Activated naive CD8-positive, alpha-beta T cell treated with anti-CD3 and anti-CD28 coated beads, Interleukin-2, amount 50 U/mL, for 24 hours (primary cell): ENCODE measurements around the gene ITM2B.

ENCODE experiments used
- ATAC-seq: fragments of 150-1000 bp; cut with Tn5 transposase; one replicate; pipeline ENCODE4 v1.10.0; 2021
- DNase-seq: peaks from one replicate; pipeline ENCODE4 v3.0.0; 2021
- H3K27ac Mint-ChIP-seq: one replicate; pipeline ENCODE4 v1.8.0; 2021; ENCODE audit warnings: mild to moderate bottlenecking, mixed read lengths
- H3K27me3 Mint-ChIP-seq: one replicate; pipeline ENCODE4 v1.8.0; 2021; ENCODE audit warnings: mixed read lengths
- H3K36me3 Mint-ChIP-seq: one replicate; pipeline ENCODE4 v1.8.0; 2021; ENCODE audit warnings: low read depth, mixed read lengths
- H3K4me1 Mint-ChIP-seq: one replicate; pipeline ENCODE4 v1.8.0; 2021; ENCODE audit warnings: mixed read lengths
- H3K4me3 Mint-ChIP-seq: one replicate; pipeline ENCODE4 v1.8.0; 2021; ENCODE audit warnings: mild to moderate bottlenecking, moderate library complexity, mixed read lengths
- H3K9me3 Mint-ChIP-seq: one replicate; pipeline ENCODE4 v1.8.0; 2021; ENCODE audit warnings: mixed read lengths

Gene ITM2B

GRCh38 chr13:48260970-48261369 is 28.0 kb downstream of the ITM2B start:
- no peak for ATAC-seq
- peaks cover 73% of the 10 kb centered on the region for H3K4me1 Mint-ChIP-seq
- no peak overlapping the region for H3K27ac Mint-ChIP-seq

GRCh38 chr13:48263196-48263595 is 30.2 kb downstream of the ITM2B start:
- Mint-ChIP-seq H3K4me1 (peaks cover 70% of the 10 kb centered on the region), H3K36me3 (peaks cover 45% of the 10 kb centered on the region), H3K27ac (no peak overlapping the region), H3K4me3 (no peak overlapping the region), H3K27me3 (no peaks in the 10 kb centered on the region), H3K9me3 (no peaks in the 10 kb centered on the region)
- DNase-seq, result no peak
- no peak for ATAC-seq

More at GRCh38 chr13:48260970-48261369, 28.0 kb downstream of the ITM2B start:
- Mint-ChIP-seq H3K36me3 (peaks cover 53% of the 10 kb centered on the region), H3K4me3 (no peak overlapping the region), H3K9me3 (no peaks in the 10 kb centered on the region), H3K27me3 (no peaks in the 10 kb centered on the region)
- DNase-seq, result no peak

GRCh38 chr13:48264058-48264457 is 31.1 kb downstream of the ITM2B start:
- DNase-seq, result no peak
- ATAC-seq, result no peak
- Mint-ChIP-seq H3K36me3 (peaks cover 41% of the 10 kb centered on the region), H3K4me3 (no peak overlapping the region), H3K27ac (peak overlapping the region; percentile 11), H3K9me3 (no peaks in the 10 kb centered on the region), H3K27me3 (no peaks in the 10 kb centered on the region), H3K4me1 (peaks cover 61% of the 10 kb centered on the region)

GRCh38 chr13:48265217-48265815 is 32.3 kb downstream of the ITM2B start:
- H3K27ac Mint-ChIP-seq, result peak overlapping the region; percentile 75
- H3K27me3 Mint-ChIP-seq, result no peaks in the 10 kb centered on the region
- ATAC-seq (peak; percentile 93), DNase-seq (peak; percentile 46)
- H3K9me3 Mint-ChIP-seq, result no peaks in the 10 kb centered on the region
- H3K36me3 Mint-ChIP-seq, result peaks cover 30% of the 10 kb centered on the region
- H3K4me1 Mint-ChIP-seq, result peaks cover 51% of the 10 kb centered on the region
- H3K4me3 Mint-ChIP-seq, result peak overlapping the region; percentile 29

GRCh38 chr13:48266150-48266549 is 33.1 kb downstream of the ITM2B start:
- Mint-ChIP-seq H3K4me1 (peaks cover 47% of the 10 kb centered on the region), H3K27ac (peak overlapping the region; percentile 48), H3K27me3 (no peaks in the 10 kb centered on the region), H3K9me3 (no peaks in the 10 kb centered on the region), H3K36me3 (peaks cover 24% of the 10 kb centered on the region), H3K4me3 (no peak overlapping the region)
- ATAC-seq (peak; percentile 75), DNase-seq (no peak)

- Mint-ChIP-seq H3K36me3 (peaks cover 21% of the 10 kb centered on the region), H3K27me3 (no peaks in the 10 kb centered on the region), H3K27ac (no peak overlapping the region), H3K4me1 (peaks cover 47% of the 10 kb centered on the region), H3K4me3 (no peak overlapping the region), H3K9me3 (no peaks in the 10 kb centered on the region)
- DNase-seq (no peak), ATAC-seq (no peak)
These were observed 34.0 kb downstream of the ITM2B start for GRCh38 chr13:48266701-48267639.

GRCh38 chr13:48268019-48268418 is 35.0 kb downstream of the ITM2B start:
- Mint-ChIP-seq H3K36me3 (peaks cover 10% of the 10 kb centered on the region), H3K27me3 (no peaks in the 10 kb centered on the region), H3K4me3 (no peak overlapping the region), H3K27ac (no peak overlapping the region), H3K9me3 (no peaks in the 10 kb centered on the region), H3K4me1 (peaks cover 38% of the 10 kb centered on the region)
- ATAC-seq (no peak), DNase-seq (no peak)

GRCh38 chr13:48273346-48273745 is 40.3 kb downstream of the ITM2B start:
- ATAC-seq, result no peak
- Mint-ChIP-seq H3K27me3 (no peaks in the 10 kb centered on the region), H3K36me3 (peaks cover 2% of the 10 kb centered on the region), H3K4me1 (peaks cover 11% of the 10 kb centered on the region), H3K9me3 (no peaks in the 10 kb centered on the region), H3K4me3 (no peak overlapping the region), H3K27ac (no peak overlapping the region)
- no peak for DNase-seq

- Mint-ChIP-seq H3K4me3 (no peak overlapping the region), H3K36me3 (no peaks in the 10 kb centered on the region)
These were observed 42.5 kb downstream of the ITM2B start for GRCh38 chr13:48275507-48275906.

GRCh38 chr13:48278806-48279205 is 45.8 kb downstream of the ITM2B start:
- H3K27ac Mint-ChIP-seq, result no peak overlapping the region
- peaks cover 9% of the 10 kb centered on the region for H3K4me1 Mint-ChIP-seq
- ATAC-seq (no peak), DNase-seq (no peak)
- no peak overlapping the region for H3K4me3 Mint-ChIP-seq
- no peaks in the 10 kb centered on the region for H3K27me3 Mint-ChIP-seq
- no peaks in the 10 kb centered on the region for H3K9me3 Mint-ChIP-seq
- H3K36me3 Mint-ChIP-seq, result no peaks in the 10 kb centered on the region

More at GRCh38 chr13:48275507-48275906, 42.5 kb downstream of the ITM2B start:
- H3K27ac Mint-ChIP-seq, result no peak overlapping the region
- peaks cover 11% of the 10 kb centered on the region for H3K4me1 Mint-ChIP-seq
- ATAC-seq (peak; percentile 57), DNase-seq (no peak)
- no peaks in the 10 kb centered on the region for H3K9me3 Mint-ChIP-seq
- H3K27me3 Mint-ChIP-seq, result no peaks in the 10 kb centered on the region

- DNase-seq, result no peak
- Mint-ChIP-seq H3K9me3 (no peaks in the 10 kb centered on the region), H3K27ac (no peak overlapping the region)
These were observed 48.5 kb downstream of the ITM2B start for GRCh38 chr13:48281556-48281955.

GRCh38 chr13:48291730-48292129 is 58.7 kb downstream of the ITM2B start:
- no peak for ATAC-seq
- peaks cover 2% of the 10 kb centered on the region for H3K36me3 Mint-ChIP-seq
- no peak overlapping the region for H3K4me3 Mint-ChIP-seq
- no peaks in the 10 kb centered on the region for H3K9me3 Mint-ChIP-seq
- no peak overlapping the region for H3K27ac Mint-ChIP-seq
- peaks cover 11% of the 10 kb centered on the region for H3K4me1 Mint-ChIP-seq
- DNase-seq, result no peak
- H3K27me3 Mint-ChIP-seq, result peaks cover 13% of the 10 kb centered on the region

More at GRCh38 chr13:48281556-48281955, 48.5 kb downstream of the ITM2B start:
- Mint-ChIP-seq H3K36me3 (no peaks in the 10 kb centered on the region), H3K4me3 (no peak overlapping the region), H3K27me3 (no peaks in the 10 kb centered on the region), H3K4me1 (peaks cover 7% of the 10 kb centered on the region)
- no peak for ATAC-seq

GRCh38 chr13:48292650-48293049 is 59.6 kb downstream of the ITM2B start:
- Mint-ChIP-seq H3K27me3 (peaks cover 13% of the 10 kb centered on the region), H3K36me3 (peaks cover 4% of the 10 kb centered on the region), H3K4me3 (no peak overlapping the region), H3K4me1 (peaks cover 8% of the 10 kb centered on the region), H3K27ac (no peak overlapping the region), H3K9me3 (no peaks in the 10 kb centered on the region)
- DNase-seq, result no peak
- ATAC-seq, result no peak

- Mint-ChIP-seq H3K4me3 (no peak overlapping the region), H3K9me3 (no peaks in the 10 kb centered on the region), H3K27ac (no peak overlapping the region), H3K4me1 (peaks cover 8% of the 10 kb centered on the region), H3K27me3 (peaks cover 10% of the 10 kb centered on the region), H3K36me3 (peaks cover 4% of the 10 kb centered on the region)
- DNase-seq (no peak), ATAC-seq (no peak)
These were observed 61.6 kb downstream of the ITM2B start for GRCh38 chr13:48294653-48295052.

- peaks cover 4% of the 10 kb centered on the region for H3K27me3 Mint-ChIP-seq
- H3K4me1 Mint-ChIP-seq, result peaks cover 8% of the 10 kb centered on the region
- peaks cover 4% of the 10 kb centered on the region for H3K36me3 Mint-ChIP-seq
- ATAC-seq (peak; percentile 28), DNase-seq (no peak)
- H3K27ac Mint-ChIP-seq, result no peak overlapping the region
- no peak overlapping the region for H3K4me3 Mint-ChIP-seq
- no peaks in the 10 kb centered on the region for H3K9me3 Mint-ChIP-seq
These were observed 62.3 kb downstream of the ITM2B start for GRCh38 chr13:48295271-48295670.
